Stimulated activated CD4-positive, alpha-beta T cell treated with anti-CD3 and anti-CD28 coated beads, Interleukin-2, amount 100 ng/mL, for 4 hours (primary cell): Measurements from ENCODE around the gene ZNF544.
"Not testable (repeated sequence)": the region's sequence is repeated elsewhere in the genome, so short reads cannot be mapped to it uniquely, and the experiment has no call there.

Experiments used
- DNase-seq: peaks from one replicate; pipeline ENCODE4 v3.0.0-alpha.2; 2020; ENCODE audit warnings: low read depth

Gene ZNF544

DNA sequence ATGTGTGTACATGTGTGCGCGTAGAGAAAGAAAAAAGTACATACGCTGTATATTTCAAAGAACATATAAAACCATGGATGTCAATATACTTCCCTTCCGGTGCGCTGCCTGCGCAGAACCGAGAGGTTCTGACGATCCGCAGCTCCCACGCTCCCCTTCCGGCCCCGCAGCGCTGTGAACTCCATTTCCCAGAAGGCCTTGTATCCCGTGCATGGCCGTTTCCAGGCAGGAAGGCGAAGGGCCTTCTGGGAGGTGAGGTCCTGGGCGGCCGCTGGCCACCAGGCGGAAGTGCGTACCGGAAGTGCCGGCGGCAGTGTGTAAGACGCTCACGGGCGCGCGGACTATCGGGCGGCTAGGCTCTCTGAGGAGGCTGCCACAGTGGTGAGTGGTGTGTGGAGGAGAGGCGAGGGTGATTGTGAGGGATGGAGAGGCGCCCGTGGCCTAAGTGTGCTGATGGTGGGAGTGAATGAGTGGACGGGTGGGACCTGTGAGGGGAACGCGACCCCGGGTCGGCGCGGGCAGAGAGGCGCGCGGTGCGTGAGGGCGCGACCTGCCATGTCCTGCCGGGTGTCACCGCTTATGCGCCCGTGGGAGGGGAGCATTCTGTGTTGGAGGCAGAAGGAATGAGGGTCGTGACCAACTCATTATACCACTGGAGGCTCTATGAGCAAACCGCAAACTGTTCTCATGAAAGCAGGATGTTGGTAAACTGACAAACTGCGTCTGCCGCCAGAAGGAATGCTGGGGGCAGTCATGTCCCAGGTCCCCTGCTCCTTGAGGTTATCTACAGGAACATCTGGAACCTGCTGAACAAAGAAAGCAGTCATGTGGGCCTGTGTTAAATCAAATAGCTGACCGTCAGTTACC, 76.6 kb downstream of the ZNF544 start, which contains the start of gene ERVK3-1:
ERVK3-1 (plus strand) TSS at position 313 of the 867 bp plus-strand sequence. CDS start 6,792 bp downstream, outside the sequence.
- peak; percentile 91 for DNase-seq

DNA sequence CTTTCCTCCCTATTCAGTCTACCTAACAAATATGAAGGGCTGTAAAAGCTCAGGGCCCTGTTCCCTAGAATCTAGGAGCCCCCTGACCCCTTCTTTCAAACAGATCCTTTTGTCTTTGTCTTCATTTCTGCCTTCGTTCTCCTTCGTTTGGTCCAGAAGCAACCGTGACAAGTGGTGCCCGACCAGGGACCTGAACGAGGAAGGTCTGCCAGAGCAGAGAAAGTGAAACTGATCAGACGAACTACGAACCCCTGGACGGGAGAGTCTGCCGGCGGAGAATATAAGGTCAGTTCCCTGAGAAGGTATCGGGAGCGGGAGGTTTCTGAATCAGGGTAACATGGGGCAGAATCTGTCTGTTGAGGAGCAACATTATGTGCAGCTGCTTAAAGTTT, 77.2 kb downstream of the ZNF544 start:
- DNase-seq, result no peak

DNA sequence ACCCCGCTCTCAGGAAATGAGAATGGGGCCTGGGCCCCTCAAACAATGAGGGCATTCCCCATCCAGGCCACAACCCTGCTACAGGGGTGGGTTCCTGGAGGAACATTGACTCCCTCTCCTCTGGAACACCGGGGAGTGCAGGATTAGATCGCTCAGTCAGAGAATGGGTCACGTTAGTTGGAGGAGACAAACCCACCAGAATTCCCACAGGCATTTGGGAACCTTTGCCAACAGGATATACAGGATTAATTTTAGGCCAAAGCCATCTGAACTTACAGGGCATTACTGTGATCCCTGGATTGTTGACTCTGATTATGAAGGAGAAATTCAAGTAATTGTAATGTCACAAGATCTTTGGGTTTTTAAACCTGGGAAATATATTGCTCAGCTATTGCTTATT, 79.0 kb downstream of the ZNF544 start:
- no peak for DNase-seq

DNA sequence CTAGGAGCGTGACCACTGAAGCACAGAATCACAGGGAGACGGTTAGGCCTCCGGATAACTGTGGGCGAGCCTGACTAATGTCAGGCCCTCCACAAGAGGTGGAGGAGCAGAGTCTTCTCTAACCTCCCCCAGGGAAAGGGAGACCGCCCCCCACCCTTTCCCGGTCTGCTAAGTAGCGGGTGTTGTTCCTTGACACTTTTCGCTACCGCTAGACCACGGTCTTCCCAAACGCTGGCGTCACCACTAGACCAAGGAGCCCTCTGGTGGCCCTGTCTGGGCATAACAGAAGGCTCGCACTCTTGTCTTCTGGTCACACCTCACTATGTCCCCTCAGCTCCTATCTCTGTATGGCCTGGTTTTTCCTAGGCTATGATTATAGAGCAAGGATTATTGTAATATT, 82.0 kb downstream of the ZNF544 start:
- DNase-seq, result not testable (repeated sequence)

DNA sequence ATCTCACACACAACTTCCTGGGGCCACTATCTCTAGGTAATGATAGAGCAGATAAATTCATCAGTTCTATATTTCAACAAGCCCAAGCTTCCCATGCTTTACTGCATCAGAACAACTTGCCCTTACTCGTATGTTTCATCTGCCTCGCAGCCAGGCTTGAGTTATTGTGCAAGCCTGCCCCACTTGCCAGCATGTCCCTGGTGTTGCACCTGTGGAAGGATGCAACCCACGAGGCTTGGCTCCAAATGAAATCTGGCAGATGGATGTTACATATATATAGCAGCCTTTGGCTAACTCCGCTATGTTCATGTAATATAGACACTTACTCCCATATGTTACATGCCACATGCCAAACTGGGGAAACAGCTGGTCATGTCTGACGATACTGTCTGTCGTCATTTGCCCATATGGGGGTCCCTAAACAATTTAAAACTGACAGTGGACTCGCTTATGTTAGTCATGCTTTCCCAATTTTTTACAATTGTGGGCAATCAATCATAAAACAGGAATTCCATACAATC, 82.7 kb downstream of the ZNF544 start:
- DNase-seq, result no peak
